Left colon (tissue), 2 donors: ENCODE measurements around the gene KCNQ5. TPM values are rescaled to one million over a fixed set of nuclear protein-coding genes. Genes with fewer than 3 reads are reported as not detected.
"Not testable (repeated sequence)": the region's sequence is repeated elsewhere in the genome, so short reads cannot be mapped to it uniquely, and the experiment has no call there.

ENCODE experiments used
- ATAC-seq: fragments of 200-7000 bp; cut with Tn5 transposase; one replicate; pipeline ENCODE4 v1.9.1; 2020; ENCODE audit warnings: mild to moderate bottlenecking, moderate library complexity
- DNase-seq, 2 donors: peaks; one replicate each; pipeline ENCODE4 v3.0.0-alpha.2; 2020
- intact Hi-C, 2 donors: fragments of 100-400 bp; cut with DNase I in 1 of 2; cut with micrococcal nuclease in 1 of 2; formaldehyde crosslinking; loops; one replicate each; pipeline versions ENCODE4 v1.11.2 to v1.14.0; 2022; cut with DNase I, micrococcal nuclease
- total RNA-seq, 2 donors: library from RNA; stranded (reverse); fragmentation: NEBNext Ultra II Directional; extraction: Animal tissue kit (Norgen Biotek cat#: 25700); gene quantifications; one replicate each; pipeline ENCODE4 v1.2.1, GENCODE V29; 2021
- donor health status: DM: no; HTN: no; CAD: no.
- donor health status: DM: yes; HTN: yes; CAD: no.

Gene KCNQ5
- total RNA-seq, 2 donors from 2014 or later = 0.47 TPM; not detected in 1

DNA sequence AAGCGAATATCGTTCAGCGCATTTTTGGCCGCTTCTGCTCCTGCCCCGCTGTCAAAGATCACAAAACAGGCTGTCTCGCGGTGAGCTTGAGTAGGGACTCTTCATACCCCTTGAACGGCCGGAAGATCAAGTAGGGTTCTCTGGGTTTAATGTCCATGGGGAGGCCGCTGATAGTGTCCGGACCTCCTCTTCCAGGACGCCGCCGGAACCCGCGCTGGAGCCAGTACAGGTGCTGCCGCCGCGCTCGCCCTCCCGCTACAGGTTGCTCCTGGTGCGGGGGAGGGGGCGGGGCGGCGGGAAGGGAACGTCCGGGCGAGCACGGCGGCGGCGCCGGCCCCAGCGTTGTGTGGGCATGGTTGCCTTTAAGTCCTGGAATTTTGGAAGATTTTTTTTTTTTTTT is 536.0 kb downstream of the KCNQ5 start:
- no peak for DNase-seq
- no peak for ATAC-seq
- intact Hi-C loops = no loop called here

- DNase-seq (no peak), ATAC-seq (no peak)
- intact Hi-C loops = no loop called here
Measured at GRCh38 chr6:73169111-73169510, 547.2 kb downstream of the KCNQ5 start.

GRCh38 chr6:73169633-73170032 is 547.8 kb downstream of the KCNQ5 start:
- intact Hi-C loops = no loop called here
- DNase-seq (no peak), ATAC-seq (no peak)

DNA sequence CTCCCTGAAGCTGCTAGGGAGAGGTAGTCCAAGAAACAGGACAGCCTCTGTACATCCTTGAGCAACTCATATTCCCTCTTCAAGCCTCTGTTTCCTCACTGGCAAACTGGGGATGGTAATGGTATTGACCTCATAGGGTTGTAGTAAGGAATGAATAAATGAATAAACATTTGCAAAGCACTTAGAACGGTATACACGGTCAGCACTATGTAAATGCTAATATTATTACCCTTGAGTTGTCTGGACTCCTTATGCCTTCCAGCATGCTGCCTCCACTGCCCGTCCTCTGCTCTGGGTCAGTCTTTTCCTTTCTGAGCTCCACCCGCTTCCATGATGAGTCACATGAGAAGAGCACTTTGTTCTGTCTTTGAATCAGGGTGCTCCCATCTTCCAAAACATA is 552.8 kb downstream of the KCNQ5 start:
- ATAC-seq = no peak
- intact Hi-C loops = no loop called here

DNA sequence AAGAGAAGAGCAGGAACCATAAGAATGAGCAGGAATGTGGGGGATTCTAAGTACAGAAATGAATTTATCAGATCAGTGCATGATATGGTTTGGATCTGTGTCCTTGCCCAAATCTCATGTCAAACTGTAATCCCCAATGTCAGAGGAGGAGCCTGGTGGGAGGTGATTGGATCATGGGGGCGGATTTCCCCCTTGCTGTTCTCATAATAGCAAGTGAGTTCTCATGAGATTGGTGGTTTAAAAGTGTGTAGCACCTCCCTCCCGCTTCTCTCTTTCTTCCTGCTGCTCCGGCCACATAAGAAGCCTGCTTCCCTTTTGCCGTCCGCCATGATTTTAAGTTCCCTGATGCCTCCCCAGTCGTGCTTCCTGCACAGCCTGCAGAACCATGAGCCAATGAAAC is 554.2 kb downstream of the KCNQ5 start:
- no peak for ATAC-seq
- intact Hi-C loops = no loop called here
- no peak for DNase-seq

More for the DNA sequence above, 552.8 kb downstream of the KCNQ5 start:
- DNase-seq = no peak

- intact Hi-C loops = no loop called here
- no peak for DNase-seq
- ATAC-seq = no peak
Measured at GRCh38 chr6:73177221-73177944, 555.5 kb downstream of the KCNQ5 start.

- intact Hi-C loops = no loop called here
- no peak for ATAC-seq
- no peak for DNase-seq
Measured at GRCh38 chr6:73180076-73180738, 558.3 kb downstream of the KCNQ5 start.

DNA sequence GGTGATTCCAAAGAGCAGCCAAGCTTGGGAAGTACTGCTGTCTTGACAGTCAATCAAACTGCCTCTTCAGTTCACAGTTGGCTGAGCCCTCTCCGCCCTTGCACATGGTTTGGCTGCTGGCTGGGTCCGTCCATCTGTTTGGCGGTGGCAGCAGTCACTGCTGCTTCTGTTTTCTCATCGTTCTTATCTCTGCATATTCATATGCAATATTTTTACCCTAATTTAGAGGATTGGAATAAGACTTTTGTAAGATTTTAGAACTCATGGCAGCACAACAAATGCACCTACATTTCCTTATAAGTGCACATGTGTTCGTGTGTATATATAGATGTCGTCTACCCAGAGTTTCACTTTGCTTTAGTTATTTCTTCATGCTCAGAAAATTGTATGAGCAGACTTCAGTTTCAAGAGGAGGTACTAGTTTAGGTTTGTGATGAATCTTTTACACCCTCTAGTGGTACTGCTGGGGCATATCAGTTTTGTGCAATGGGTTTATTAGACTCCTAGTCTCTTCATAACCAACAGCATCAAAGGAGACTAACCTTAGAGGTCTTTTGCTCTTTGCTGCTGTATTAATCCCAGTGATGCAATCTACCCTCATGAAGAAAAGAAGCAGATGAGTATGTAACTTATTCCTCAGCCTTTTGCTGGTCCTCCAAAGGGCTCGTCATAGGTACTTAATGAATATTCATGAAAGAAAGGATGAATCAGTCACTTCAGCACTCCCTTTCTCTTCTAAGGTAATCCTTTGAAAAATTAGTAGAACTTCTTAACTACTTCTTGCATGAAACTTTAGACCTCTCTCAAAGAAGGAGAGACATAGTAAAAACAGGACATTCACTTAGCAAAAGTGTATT is 559.1 kb downstream of the KCNQ5 start:
- no peak for DNase-seq
- ATAC-seq = peak; percentile 57
- intact Hi-C loops = no loop called here

- ATAC-seq (no peak), DNase-seq (no peak)
- intact Hi-C loops = no loop called here
Measured at GRCh38 chr6:73182021-73182607, 560.2 kb downstream of the KCNQ5 start.

GRCh38 chr6:73193302-73193701 is 571.4 kb downstream of the KCNQ5 start:
- DNase-seq, intact Hi-C loops, ATAC-seq: not testable (repeated sequence)

GRCh38 chr6:73194744-73195143 is 572.9 kb downstream of the KCNQ5 start:
- ATAC-seq (no peak), DNase-seq (no peak)
- intact Hi-C loops = no loop called here

GRCh38 chr6:73200247-73200646 is 578.4 kb downstream of the KCNQ5 start:
- intact Hi-C loops = no loop called here
- no peak for ATAC-seq
- no peak for DNase-seq

- ATAC-seq = no peak
- intact Hi-C loops = no loop called here
Measured at GRCh38 chr6:73200735-73201134, 578.9 kb downstream of the KCNQ5 start.

GRCh38 chr6:73203098-73203497 is 581.2 kb downstream of the KCNQ5 start:
- DNase-seq = no peak
- no peak for ATAC-seq
- intact Hi-C loops = no loop called here

More at GRCh38 chr6:73200735-73201134, 578.9 kb downstream of the KCNQ5 start:
- no peak for DNase-seq

DNA sequence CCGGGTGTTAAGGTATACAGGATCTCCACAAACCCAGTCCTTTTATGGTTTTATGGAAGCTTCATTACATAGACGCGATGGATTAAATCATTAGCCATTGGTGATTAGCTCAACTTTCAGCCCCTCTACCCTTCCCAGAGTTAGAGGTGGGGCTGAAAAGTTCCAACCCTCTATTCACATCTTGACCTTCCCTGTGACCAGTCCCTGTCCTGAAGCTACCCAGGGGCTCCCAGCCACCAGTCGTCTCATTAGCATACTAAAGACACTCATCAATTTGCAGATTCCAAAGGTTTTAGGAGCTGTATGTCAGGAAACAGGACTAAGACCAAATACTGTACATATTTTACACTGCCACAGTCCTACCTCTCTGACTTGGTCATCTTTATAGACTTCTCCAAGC is 582.4 kb downstream of the KCNQ5 start:
- ATAC-seq = no peak
- DNase-seq = no peak
- intact Hi-C loops = no loop called here

DNA sequence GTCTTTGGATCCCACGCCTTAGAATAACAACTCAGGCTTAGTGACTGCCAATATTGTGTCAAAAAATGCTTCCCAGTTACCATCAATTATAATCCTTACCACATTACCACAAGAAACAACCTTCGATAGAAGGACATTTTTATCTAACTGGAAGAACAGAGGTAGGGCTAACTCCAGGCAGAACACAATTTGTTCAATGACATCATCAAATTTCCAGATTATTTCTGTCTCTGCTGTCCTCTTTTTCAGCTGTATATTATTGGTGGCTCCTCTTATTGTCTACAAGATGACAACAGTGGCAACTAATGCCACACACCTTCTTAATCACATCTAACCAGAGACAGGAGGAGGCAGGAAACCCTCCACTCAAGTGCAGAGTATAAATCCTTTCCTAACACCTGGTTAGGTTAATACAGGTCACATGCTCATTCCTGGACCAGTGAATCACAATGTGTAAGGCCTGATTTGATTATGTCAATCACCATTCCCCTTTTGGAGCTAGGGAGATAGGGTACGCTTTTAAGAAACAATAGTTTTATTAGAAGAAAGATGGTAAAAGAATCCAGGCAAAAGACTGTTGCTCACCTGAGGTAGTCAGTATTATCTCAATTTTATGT is 585.5 kb downstream of the KCNQ5 start:
- intact Hi-C loops = no loop called here
- no peak for ATAC-seq
- DNase-seq = no peak

- intact Hi-C loops = no loop called here
- ATAC-seq (no peak), DNase-seq (no peak)
Measured at GRCh38 chr6:73209117-73209516, 587.3 kb downstream of the KCNQ5 start.

DNA sequence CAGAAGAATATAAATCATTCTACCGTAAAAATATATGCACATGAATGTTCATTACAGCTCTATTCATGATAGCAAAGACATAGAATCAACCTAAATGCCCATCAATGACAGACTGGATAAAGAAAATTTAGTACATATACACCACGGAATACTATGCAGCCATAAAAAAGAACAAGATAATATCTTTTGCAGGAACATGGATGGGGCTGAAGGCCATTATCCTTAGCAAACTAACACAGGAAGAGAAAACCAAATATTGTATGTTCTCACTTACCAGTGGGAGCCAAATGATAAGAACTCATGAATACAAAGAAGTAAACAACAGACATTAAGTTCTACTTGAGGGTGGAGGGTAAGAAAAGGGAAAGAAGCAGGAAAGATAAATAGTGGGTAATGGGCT is 595.0 kb downstream of the KCNQ5 start:
- no peak for DNase-seq
- intact Hi-C loops = no loop called here
- no peak for ATAC-seq

- intact Hi-C loops = no loop called here
- ATAC-seq (no peak), DNase-seq (no peak)
Measured at GRCh38 chr6:73225396-73225795, 603.5 kb downstream of the KCNQ5 start, which contains the start of gene KHDC1L. KHDC1L (minus strand) TSS chr6:73225496; CDS start chr6:73225408, 88 bp downstream.
